HG02642 (cell line): ENCODE results near the gene SLC6A11.
A peak's percentile ranks its signal among the peaks of the same experiment; 100 is the strongest.

Source experiments
- ATAC-seq: cut with Tn5 transposase; IDR thresholded peaks from one replicate; pipeline ENCODE4 v1.9.1; 2021; ENCODE audit warnings: mild to moderate bottlenecking; ENCODE audit not compliant: unreplicated experiment, poor library complexity

The SLC6A11 gene

GRCh38 chr3:10835406-10835805 is 19.4 kb downstream of the SLC6A11 start:
- ATAC-seq, result no peak

GRCh38 chr3:10836676-10837075 is 20.6 kb downstream of the SLC6A11 start:
- no peak for ATAC-seq

- no peak for ATAC-seq
These were observed 21.8 kb downstream of the SLC6A11 start for GRCh38 chr3:10837849-10838248.

- ATAC-seq, result no peak
These were observed 23.1 kb downstream of the SLC6A11 start for GRCh38 chr3:10839167-10839566.

GRCh38 chr3:10841100-10841499 is 25.1 kb downstream of the SLC6A11 start:
- no peak for ATAC-seq

- ATAC-seq, result no peak
These were observed 27.4 kb downstream of the SLC6A11 start for GRCh38 chr3:10843378-10843777.

GRCh38 chr3:10845001-10845761 is 29.2 kb downstream of the SLC6A11 start:
- ATAC-seq, result no peak

GRCh38 chr3:10845839-10846656 is 30.0 kb downstream of the SLC6A11 start:
- peak; percentile 65 for ATAC-seq

GRCh38 chr3:10846657-10846975 is 30.6 kb downstream of the SLC6A11 start:
- no peak for ATAC-seq

GRCh38 chr3:10848261-10848660 is 32.2 kb downstream of the SLC6A11 start:
- no peak for ATAC-seq

- no peak for ATAC-seq
These were observed 36.2 kb downstream of the SLC6A11 start for GRCh38 chr3:10852066-10852808.

GRCh38 chr3:10855083-10855870 is 39.2 kb downstream of the SLC6A11 start:
- ATAC-seq, result no peak

GRCh38 chr3:10855871-10856662 is 40.0 kb downstream of the SLC6A11 start:
- ATAC-seq, result no peak

- no peak for ATAC-seq
These were observed 41.2 kb downstream of the SLC6A11 start for GRCh38 chr3:10857235-10857634.

- ATAC-seq, result no peak
These were observed 42.1 kb downstream of the SLC6A11 start for GRCh38 chr3:10858091-10858490.

- ATAC-seq, result no peak
These were observed 51.4 kb downstream of the SLC6A11 start for GRCh38 chr3:10867384-10867783.

GRCh38 chr3:10869460-10869859 is 53.4 kb downstream of the SLC6A11 start:
- no peak for ATAC-seq

- no peak for ATAC-seq
These were observed 54.3 kb downstream of the SLC6A11 start for GRCh38 chr3:10870296-10870695.

GRCh38 chr3:10873415-10873814 is 57.4 kb downstream of the SLC6A11 start:
- no peak for ATAC-seq

GRCh38 chr3:10875914-10876313 is 59.9 kb downstream of the SLC6A11 start:
- ATAC-seq, result no peak
